GM12865 (cell line): ENCODE measurements around the gene FGF14.

Experiments used
- DNase-seq: peaks from one replicate; pipeline ENCODE4 v3.0.0; 2010; ENCODE audit warnings: low read depth
- H3K4me3 ChIP-seq: 2 replicates; pipeline ENCODE4 v1.5.1; 2011; ENCODE audit warnings: mild to moderate bottlenecking, low read depth, low read length, control low read depth
- TF ChIP-seq, protein P1 (sequence below): IDR thresholded peaks from 2 replicates; pipeline ENCODE4 v1.5.1; 2011; ENCODE audit warnings: low read length, control low read depth, low read depth, inconsistent platforms; ENCODE audit not compliant: insufficient read depth; ENCODE audit errors: missing control alignments

The FGF14 gene

DNA sequence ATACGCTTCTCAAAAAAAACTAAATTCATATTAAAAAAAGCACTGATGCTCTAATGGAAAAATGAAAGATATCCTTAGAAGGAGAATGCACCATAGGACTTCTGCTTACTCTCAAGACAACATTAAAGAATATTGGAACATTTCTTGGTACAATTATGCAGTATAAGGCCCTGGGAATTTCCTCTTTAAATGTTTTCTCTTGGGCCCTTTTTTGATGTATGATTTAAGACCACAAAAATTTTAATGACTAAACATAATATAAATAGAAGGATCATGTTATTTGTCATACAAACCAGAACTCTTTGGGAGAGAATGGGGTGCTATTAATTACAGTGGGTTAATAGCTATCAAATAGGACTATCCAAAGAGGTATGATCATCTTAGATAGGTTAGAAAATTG is 403.7 kb downstream of the FGF14 start:
- H3K4me3 ChIP-seq = no peak overlapping the region
- TF ChIP-seq, protein P1, sequence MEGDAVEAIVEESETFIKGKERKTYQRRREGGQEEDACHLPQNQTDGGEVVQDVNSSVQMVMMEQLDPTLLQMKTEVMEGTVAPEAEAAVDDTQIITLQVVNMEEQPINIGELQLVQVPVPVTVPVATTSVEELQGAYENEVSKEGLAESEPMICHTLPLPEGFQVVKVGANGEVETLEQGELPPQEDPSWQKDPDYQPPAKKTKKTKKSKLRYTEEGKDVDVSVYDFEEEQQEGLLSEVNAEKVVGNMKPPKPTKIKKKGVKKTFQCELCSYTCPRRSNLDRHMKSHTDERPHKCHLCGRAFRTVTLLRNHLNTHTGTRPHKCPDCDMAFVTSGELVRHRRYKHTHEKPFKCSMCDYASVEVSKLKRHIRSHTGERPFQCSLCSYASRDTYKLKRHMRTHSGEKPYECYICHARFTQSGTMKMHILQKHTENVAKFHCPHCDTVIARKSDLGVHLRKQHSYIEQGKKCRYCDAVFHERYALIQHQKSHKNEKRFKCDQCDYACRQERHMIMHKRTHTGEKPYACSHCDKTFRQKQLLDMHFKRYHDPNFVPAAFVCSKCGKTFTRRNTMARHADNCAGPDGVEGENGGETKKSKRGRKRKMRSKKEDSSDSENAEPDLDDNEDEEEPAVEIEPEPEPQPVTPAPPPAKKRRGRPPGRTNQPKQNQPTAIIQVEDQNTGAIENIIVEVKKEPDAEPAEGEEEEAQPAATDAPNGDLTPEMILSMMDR = no peak

GRCh38 chr13:101996954-101997353 is 404.9 kb downstream of the FGF14 start:
- H3K4me3 ChIP-seq = no peak overlapping the region
- DNase-seq = no peak
- TF ChIP-seq, protein P1 = no peak

More for the DNA sequence above, 403.7 kb downstream of the FGF14 start:
- no peak for DNase-seq

GRCh38 chr13:101989798-101990350 is 412.0 kb downstream of the FGF14 start:
- no peak for DNase-seq
- TF ChIP-seq, protein P1 = no peak
- H3K4me3 ChIP-seq = no peak overlapping the region

DNA sequence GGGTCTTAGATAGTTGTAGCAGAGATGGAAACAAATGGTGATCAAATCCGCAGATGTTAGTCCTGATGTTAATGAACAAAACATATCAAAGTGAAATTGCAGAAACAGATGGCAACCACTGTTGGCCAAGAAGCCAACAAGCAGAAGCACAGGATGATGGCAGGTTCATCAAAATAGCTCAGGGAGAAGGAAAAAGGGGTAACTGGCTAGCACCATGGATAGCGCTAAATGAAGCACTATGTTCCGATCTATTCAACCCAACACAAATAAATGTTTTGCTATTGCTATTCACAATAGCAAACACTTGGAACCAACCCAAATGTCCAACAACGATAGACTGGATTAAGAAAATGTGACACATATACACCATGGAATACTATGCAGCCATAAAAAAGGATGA is 413.7 kb downstream of the FGF14 start:
- no peak overlapping the region for H3K4me3 ChIP-seq
- no peak for DNase-seq
- TF ChIP-seq, protein P1 = no peak

DNA sequence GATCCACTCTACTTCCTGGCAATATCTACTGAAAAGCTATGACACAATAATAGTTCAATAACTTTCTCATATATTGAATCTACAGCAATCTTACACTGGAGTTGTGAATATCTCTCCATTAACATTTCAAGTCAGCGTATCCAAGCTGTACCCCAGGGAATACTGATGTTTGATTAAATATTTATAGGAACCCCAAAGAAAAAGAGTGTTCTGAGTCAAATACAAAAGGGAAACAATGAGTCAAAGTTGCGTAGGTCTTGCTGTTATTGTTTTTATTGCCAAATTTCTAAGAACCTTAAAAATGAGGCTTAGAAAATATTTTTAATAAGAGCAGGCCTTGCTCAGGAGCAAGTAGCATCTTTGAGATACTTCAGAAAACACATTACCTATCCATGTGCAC is 415.5 kb downstream of the FGF14 start:
- TF ChIP-seq, protein P1 = no peak
- DNase-seq = no peak
- no peak overlapping the region for H3K4me3 ChIP-seq

GRCh38 chr13:101985321-101985720 is 416.5 kb downstream of the FGF14 start:
- no peak overlapping the region for H3K4me3 ChIP-seq
- DNase-seq = no peak
- TF ChIP-seq, protein P1 = no peak

GRCh38 chr13:101982903-101983302 is 418.9 kb downstream of the FGF14 start:
- TF ChIP-seq, protein P1 = no peak

More at GRCh38 chr13:101982903-101983302, 418.9 kb downstream of the FGF14 start:
- H3K4me3 ChIP-seq = no peak overlapping the region
- DNase-seq = no peak
